Kidney capillary endothelial cell (primary cell): Measurements from ENCODE around the gene ARHGEF37.
"Not testable (repeated sequence)": the region's sequence is repeated elsewhere in the genome, so short reads cannot be mapped to it uniquely, and the experiment has no call there.

ENCODE experiments used
- DNase-seq: peaks from one replicate; pipeline ENCODE4 v3.0.0-alpha.2; 2018; ENCODE audit warnings: low spot score

The ARHGEF37 gene

DNA sequence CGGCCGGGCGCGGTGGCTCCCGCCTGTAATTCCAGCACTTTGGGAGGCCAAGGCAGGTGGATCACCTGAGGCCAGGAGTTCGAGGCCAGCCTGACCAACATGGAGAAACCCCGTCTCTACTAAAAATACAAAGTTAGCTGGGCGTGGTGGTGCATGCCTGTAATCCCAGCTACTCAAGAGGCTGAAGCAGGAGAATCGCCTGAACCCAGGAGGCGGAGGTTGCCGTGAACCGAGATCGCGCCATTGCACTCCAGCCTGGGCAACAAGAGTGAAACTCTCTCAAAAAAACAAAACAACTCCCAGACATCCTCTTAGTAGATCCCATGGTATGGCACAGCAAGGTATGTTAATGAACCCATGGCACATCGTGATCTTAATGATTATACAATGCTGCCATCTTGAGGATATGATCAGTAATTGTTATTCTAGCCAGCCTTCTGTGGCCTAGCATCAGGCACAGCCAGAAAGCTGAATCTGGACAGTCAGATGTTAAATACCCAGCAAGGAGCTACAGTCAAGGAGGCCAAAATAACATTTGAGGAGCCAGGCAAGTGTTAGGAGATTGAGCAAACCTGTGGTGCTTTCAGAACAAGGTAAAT lies 16.7 kb upstream of the ARHGEF37 start:
- DNase-seq = peak; percentile 88

DNA sequence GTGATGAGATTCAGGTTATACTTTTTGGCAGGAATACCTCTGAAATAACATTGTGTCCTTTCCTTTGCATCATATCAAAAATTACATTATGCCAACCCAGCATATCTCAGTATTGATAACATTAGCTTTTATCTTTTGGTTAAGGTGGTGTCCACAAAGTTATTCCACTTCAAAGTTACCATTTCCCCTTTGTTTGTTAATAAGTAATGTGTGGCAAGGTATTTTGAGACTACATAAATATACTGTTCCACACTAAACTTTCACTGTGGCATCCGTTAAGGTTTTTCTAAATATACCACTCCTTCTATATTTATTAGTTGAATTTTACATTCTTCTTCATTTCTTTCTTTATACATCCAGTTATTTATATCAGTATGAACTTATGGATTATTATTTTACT lies 14.1 kb upstream of the ARHGEF37 start:
- DNase-seq = no peak

DNA sequence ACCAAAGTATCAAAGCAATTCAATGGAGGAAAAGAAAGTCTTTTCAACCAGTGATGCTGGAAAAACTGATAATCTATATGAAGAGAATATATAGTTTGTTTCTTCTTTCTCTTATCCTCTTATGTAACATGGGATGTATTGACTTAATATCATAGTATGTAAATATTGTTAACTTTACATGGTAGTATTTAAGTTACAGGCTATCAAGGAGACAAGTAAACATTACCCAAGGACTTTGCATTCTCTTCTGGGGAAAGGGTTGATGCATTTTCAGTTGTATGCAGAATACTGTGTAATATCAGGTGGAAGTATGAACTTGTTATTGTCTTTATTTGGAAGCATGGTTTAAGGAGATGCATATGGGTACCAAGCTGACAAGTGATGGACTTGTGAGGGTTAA lies 9.1 kb upstream of the ARHGEF37 start:
- no peak for DNase-seq

DNA sequence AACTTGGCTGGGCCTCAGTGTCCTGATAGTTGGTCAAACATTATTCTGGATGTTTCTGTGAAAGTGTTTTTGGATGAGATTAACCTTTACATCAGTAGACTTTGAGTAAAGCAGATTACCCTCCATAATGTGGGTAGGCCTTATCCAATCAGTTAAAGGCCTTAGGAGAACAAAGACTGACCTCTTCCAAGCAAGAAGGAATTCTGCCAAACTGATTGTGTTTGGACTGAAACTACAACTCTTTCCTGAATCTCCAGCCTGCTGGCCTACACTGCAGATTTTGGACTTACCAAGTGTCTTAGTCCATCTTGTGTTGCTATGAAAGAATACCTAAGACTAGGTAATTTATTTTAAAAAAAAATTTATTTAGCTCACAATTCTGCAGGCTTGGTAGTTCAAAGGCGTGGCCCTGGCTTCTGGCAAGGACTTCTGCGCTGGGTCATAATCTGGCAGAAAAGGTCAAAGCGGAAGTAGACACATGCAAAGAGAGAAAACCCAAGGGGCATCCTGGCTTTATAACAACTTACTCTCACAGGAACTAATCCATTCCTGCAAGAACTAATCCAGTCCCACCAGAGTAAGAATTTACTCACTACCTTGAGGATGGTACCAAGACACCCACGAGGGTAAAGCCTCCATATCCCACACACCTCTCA lies 8.6 kb upstream of the ARHGEF37 start:
- no peak for DNase-seq

DNA sequence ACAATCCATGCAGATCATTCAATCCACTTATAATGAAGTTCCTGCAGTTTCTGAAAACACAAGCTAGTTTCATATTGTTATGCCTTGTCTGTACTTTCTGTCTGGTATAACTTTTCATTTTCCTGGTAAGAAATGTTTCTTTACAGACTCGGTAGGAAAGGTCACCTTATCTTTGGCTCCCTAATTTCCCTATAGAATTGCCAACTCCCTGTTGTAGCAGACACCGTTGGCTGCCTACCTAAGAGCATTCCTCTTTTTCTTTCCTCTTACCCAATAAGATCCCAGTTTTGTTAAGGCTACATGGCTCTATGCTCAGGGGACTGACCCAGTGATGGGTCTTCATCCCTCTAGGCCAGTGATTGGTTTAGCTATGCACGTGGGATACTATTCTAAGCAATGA lies 6.2 kb upstream of the ARHGEF37 start:
- DNase-seq = no peak

DNA sequence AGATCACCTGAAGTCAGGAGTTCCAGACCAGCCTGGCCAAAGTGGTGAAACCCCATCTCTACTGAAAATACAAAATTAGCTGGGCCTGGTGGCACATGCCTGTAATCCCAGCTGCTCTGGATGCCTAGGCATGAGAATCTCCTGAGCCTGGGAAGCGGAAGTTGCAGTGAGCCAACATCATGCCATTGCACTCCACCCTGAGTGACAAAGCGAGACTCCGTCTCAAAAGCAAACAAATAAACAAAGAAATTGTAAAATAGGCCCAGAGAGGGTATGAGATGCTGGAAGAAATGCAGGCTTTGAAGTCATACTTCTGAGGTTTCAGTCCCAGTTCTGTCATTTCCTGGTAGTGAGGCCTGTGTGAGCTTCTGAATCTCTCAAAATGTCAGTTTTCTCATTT lies 5.3 kb upstream of the ARHGEF37 start:
- DNase-seq = no peak

DNA sequence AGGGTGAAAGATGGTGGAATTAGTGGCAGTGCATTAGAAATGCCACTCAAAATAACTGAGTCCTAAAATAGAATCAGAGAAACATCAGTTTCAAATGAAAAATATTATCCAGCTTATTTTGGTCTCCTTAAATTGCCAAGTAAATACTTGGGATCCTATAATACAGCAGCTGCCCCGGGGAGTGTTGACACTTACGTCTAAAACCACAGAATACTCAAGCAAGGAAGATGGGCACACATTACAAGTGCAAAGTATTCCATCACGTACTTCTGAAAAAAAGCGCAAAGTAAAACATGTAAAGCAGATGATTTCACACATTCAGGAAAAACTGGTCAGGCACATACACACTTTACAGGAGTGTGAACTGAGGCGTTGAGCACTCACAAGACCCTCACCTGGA lies 2.4 kb upstream of the ARHGEF37 start:
- DNase-seq = no peak

DNA sequence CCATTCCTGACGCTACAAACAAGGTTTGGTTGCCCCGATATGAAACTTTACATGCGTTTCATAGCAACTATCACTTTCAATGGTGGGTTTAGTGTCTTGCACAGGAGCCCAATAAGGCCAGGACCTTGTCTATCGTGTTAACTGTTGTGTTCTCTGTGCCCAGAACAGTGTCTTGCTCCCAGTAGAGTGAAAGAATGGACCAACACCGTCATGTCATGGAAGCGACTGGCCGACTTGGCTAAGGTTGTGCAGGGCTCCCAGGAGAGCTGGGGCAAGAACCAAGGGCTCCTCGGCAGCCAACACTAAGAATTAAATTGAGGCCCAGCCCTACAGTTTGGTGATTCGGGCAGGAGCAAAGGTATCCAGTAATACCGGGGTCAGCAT lies 498 bp upstream of the ARHGEF37 start:
- no peak for DNase-seq

DNA sequence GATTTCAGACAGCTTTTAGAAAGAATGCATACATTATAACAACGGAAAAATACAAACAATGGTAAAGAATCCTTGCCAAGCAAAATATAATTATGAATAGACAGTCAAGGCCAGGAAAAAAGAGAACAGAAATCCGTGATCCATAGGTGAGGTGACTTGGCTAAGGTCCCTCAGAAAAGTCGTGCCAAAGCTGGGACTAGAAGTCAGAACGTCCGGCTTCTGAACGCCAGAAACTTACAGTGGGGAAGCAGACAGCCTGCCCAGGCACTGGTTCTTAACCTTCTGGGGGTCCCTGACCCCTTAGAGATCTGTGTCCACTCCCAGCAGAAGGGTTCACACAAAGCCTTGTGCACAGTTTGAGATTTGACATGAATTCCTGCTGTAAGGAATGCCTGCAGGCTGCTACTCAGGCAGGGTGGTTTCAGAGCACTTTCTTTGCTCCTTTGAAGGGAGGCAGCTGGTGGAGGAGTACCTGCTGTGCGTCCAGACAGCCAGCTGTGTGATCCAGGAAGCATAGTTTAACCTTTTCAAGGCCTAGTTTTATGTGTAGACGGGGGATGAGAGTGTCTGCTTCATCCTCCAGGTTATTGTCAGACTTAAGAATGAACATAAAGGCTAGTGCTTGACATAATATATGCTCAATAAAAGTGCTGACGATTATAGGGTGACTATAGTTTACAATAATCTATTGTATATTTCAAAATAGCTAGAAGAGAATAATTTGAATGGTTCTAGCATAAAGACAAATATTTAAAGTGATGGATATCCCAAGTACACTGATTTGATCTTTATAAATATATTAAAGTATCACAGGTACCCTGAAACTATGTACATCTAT lies 852 bp downstream of the ARHGEF37 start:
- DNase-seq = no peak

DNA sequence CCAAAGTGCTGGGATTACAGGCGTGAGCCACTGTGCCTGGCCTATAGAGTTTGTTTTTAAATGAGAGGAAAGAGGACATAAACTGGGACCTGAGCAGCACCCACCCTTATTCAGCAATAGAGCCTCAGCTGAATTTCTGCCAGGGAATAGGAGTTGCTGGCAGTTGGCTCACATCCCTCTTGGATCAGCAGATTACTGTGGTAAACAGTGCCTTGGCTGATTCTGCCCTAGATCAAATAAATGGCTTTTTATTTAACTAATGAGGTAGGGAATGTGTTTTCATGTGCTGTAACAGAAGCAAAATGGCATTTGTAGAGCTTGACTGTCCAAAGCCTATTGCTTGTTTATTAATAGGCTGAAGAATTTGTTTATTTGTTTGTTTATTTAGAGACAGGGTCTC lies 2.1 kb downstream of the ARHGEF37 start:
- DNase-seq = no peak

DNA sequence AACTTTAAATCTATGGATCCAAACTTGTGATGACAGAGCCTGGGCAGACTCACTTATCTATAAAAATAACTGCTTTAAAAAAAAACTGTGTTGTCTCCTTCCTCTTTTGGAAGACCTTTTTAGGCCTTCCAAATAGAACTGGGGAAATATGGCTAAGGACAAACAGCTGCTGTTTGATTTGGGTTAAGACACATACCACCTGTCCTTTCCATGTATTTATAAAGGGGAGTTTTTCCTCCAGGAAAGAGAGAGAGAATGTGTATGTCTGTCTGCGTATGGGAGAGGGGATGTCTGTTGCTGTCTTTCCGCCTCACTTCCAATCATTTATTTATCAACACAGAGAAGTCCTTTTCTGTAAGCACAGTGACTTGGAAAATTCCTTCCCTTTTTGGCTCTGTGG lies 2.8 kb downstream of the ARHGEF37 start:
- DNase-seq = no peak

DNA sequence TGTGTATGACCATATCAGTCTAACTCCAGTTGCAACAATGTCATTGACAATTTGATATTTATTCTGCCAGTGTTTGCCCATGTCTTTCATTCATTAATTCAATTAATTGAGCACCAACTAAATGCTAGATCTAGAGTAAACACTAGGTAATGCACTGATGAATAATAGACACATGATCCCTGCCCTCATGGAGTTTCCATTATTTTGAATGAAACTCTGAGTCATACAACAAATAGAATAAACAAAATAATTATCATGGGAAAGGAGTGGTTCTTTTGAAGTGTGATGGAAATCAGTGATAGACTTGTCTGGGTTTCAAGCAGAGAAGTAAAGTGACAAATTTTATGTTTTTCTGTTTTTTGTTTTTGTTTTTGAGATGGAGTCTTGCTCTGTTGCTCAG lies 4.6 kb downstream of the ARHGEF37 start:
- no peak for DNase-seq

DNA sequence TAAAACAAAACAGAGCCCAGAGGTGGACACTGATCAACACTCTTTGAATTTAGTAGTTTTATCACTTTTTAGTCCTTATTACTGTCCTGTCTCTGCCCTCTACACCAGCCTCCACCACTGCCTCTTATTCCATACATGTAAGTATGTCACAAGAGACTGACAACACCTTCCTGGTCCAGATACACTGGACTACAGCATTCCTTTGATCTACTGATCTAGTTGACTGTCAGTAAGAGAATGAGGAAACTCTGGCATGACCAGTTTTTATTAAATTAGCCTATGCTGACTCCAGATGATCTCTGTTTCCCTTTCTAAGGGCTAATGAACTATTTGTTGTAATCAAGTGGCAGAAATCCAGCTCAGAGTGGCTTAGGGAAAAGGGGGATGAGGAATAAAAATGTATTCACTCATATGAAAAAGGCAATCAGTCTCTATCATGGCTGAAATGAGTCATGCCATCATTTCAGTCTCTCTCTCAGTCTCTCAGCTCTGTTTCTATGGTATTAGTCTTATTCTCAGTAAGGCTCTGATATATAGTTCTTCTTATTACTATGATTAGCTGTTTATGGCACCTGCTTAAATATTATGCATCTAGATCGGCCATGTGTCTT lies 5.5 kb downstream of the ARHGEF37 start:
- DNase-seq = no peak

DNA sequence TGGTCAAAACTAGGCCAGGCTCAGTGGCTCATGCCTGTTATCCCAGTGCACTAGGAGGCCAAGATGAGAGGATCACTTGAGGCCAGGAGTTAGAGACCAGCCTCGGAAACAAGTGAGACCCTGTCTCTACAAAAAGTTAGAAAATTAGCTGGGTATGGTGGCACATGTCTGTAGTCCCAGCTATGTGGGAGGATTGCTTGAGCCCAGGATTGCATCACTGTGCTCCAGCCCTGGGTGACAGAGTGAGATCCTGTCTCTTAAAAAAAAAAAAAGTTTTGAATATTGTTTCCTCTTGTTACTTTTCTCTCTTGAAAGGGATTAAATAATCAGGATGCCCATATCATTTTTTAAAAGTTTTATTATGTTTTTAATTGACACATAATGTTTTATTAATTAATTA lies 7.6 kb downstream of the ARHGEF37 start:
- no peak for DNase-seq

DNA sequence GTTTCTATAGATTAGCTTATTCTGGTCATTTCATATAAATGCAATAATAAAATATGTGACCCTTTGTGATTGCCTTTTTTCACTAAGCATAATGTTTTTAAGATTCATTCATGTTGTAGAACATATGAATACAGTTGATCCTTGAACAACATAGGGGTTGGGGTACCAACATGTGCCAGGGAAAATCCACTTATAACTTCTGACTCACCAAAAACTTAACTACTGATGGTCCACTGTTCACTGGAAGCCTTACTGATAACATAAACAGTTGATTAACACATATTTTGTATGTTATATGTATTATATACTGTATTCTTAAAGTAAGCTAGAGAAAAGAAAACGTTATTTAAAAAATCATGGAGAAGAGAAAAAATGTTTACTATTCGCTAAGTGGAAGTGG lies 12.1 kb downstream of the ARHGEF37 start:
- DNase-seq = no peak

DNA sequence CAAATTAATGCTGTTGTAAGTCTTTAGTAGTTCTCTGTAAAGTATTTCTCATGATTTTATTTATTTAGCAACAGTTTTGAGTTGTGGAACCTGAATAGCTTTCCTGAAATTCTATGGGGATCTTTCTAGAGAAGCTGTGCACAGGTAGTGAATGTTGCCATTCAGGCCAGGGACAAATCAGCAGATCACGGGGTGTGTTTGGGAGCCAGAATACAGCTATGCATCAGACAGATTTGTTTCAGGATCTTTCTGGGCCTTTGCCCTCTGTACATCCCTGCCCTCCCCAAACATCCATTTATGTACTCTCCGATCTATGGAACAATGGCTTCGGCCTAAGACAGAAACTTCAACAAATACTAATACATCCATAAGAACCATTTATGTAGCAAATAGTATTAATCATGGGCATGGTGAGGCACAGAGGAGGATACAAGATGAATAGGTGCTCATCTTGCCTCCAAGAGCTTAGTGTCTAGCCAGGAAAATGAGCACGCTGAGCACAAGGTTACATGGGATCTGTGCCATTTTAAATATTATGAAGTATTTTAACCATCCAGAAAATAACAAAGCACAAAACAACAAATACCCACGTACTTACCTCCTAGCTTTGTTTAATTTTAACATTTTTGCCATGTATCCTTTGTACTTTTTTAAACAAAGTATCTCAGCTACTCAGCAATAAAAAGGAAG lies 13.1 kb downstream of the ARHGEF37 start:
- DNase-seq = no peak

DNA sequence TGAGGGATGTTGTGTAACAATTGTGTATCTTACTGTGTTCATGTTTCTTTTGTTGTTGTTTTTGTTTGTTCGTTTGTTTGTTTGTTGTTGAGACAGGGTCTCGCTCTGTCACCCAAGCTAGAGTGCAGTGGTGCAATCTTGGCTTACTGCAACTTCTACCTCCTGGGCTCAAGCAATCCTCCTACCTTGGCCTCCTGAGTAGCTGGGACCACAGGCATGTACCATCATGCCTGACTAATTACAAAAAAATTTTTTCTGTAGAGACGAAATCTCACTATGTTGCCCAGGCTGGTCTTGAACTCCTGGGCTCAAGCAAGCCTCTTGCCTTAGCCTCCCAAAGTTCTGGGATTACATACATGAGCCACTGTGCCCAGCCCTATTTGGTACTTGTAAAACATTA lies 13.8 kb downstream of the ARHGEF37 start:
- not testable (repeated sequence) for DNase-seq

DNA sequence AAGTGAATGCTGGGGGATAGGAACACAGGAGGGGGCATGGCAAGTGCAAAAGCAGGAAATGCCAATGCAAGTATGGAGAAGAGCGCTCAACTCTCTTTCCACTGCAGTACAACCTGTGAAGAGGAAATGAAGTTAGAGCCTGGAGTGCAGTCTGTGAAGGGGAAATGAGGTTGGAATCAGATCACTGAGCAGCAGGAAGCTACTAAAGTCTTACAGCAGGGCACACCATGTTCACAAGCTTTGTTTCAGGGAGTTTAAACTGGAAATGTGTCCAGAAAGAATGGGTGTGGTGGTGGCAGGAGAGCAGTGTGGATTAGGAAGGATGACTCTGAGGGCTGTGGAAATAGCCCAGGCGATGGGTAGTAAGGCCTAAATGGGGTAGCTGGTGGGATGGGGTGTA lies 15.4 kb downstream of the ARHGEF37 start:
- DNase-seq = no peak

DNA sequence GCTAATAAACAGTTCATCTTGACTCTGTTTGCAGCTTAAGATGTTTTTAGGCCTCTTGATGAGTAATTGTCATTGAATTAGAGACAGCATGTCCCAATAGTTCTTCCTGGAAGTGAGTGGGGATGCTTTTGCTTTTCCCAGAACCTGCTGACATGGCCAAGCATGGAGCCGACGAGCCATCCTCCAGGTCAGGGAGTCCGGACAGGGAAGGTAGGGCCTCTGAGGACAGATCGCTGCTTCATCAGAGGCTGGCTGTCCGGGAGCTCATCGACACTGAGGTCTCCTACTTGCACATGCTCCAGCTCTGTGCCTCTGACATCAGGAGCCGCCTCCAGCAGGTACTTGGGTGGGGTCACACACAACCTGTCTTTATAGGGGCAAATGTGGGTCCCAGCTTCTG lies 16.3 kb downstream of the ARHGEF37 start:
- DNase-seq = no peak

DNA sequence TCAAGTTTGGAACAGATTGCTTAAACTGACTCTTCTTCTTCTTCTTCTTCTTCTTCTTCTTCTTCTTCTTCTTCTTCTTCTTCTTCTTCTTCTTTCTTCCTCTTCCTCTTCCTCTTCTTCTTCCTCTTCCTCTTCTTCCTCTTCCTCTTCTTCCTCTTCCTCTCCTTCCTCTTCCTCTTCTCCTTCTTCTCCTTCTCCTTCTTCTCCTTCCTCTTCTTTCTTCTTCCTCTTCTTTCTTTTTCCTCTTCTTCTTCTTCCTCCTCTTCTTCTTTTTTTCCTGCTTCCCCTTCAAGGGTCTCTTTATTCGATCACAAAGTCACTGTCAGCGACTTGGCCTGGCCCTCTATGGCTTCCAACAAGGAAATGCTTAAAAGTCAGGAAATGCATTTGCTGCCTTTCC lies 16.9 kb downstream of the ARHGEF37 start:
- DNase-seq = not testable (repeated sequence)

DNA sequence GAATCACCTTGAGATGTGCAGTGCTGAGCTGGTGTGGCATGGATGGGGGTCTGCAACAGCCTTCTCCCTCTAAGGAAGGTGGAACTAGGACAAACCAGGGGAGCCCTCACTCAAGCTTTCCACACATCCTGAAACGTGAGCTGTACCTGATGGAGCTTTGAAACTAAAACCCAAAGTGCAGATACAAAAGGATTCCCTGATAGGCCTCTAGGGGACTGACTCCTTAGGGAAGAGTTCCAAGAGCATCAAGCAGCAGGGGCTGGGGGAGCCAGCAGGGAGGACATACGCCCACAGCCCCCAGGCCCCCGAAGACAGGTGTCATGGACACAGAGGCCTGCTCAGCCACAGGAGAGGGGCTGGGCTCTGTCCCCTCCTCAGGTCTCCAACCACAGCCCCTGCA lies 17.7 kb downstream of the ARHGEF37 start:
- DNase-seq = no peak

DNA sequence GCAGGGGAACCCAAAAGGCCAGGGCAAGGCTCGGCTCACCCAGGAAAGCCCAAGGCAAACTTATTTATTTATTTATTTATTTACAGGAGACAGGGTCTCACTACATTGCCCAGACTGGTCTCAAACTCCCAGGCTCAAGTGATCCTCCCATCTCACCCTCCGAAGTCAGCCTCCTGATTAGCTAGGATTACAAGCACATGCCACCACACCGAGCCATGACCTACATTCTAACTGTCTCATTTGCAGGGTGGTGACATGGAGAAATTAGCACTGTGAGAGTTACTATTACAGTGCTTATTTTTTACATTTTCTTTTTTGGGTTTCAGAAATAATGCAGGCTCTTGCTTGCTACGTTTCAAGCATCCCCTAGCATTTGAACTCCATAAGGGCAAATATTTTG lies 18.1 kb downstream of the ARHGEF37 start:
- DNase-seq = no peak
